HG02759 (cell line): Measurements from ENCODE around the gene TMEM145.
"Not testable (repeated sequence)": the region's sequence is repeated elsewhere in the genome, so short reads cannot be mapped to it uniquely, and the experiment has no call there.

Experiments used
- ATAC-seq: cut with Tn5 transposase; IDR thresholded peaks from one replicate; pipeline ENCODE4 v1.9.1; 2021; ENCODE audit warnings: mild to moderate bottlenecking, moderate library complexity; ENCODE audit not compliant: unreplicated experiment

Gene TMEM145

GRCh38 chr19:42312370-42312769 lies 739 bp upstream of the TMEM145 start:
- ATAC-seq = no peak

- no peak for ATAC-seq
Observed at GRCh38 chr19:42313840-42314755, 989 bp downstream of the TMEM145 start.

- ATAC-seq = no peak
Observed at GRCh38 chr19:42315024-42315423, 1.9 kb downstream of the TMEM145 start.

GRCh38 chr19:42316223-42317211 lies 3.4 kb downstream of the TMEM145 start:
- ATAC-seq = peak; percentile 69

- no peak for ATAC-seq
Observed at GRCh38 chr19:42317535-42317934, 4.4 kb downstream of the TMEM145 start.

GRCh38 chr19:42322305-42322704 lies 9.2 kb downstream of the TMEM145 start:
- no peak for ATAC-seq

GRCh38 chr19:42323473-42323851 lies 10.4 kb downstream of the TMEM145 start:
- no peak for ATAC-seq

GRCh38 chr19:42323852-42324654 lies 10.9 kb downstream of the TMEM145 start:
- ATAC-seq = no peak

GRCh38 chr19:42324655-42325307 lies 11.7 kb downstream of the TMEM145 start:
- no peak for ATAC-seq

- ATAC-seq = peak; percentile 96
Observed at GRCh38 chr19:42325308-42325895, 12.3 kb downstream of the TMEM145 start, which contains the start of gene MEGF8. Gene MEGF8, plus strand, starts transcription at chr19:42325635. Its CDS starts 609 bp downstream, at chr19:42326244.

- ATAC-seq = peak; percentile 10
Observed at GRCh38 chr19:42325896-42326771, 13.0 kb downstream of the TMEM145 start.

GRCh38 chr19:42326969-42327368 lies 13.9 kb downstream of the TMEM145 start:
- no peak for ATAC-seq

- no peak for ATAC-seq
Observed at GRCh38 chr19:42327381-42327780, 14.3 kb downstream of the TMEM145 start.

GRCh38 chr19:42328106-42328505 lies 15.0 kb downstream of the TMEM145 start:
- no peak for ATAC-seq

GRCh38 chr19:42328854-42329253 lies 15.7 kb downstream of the TMEM145 start:
- ATAC-seq = no peak

GRCh38 chr19:42330241-42330711 lies 17.2 kb downstream of the TMEM145 start:
- no peak for ATAC-seq

GRCh38 chr19:42331333-42331732 lies 18.2 kb downstream of the TMEM145 start:
- not testable (repeated sequence) for ATAC-seq

GRCh38 chr19:42332059-42332458 lies 18.9 kb downstream of the TMEM145 start:
- no peak for ATAC-seq

GRCh38 chr19:42333018-42333417 lies 19.9 kb downstream of the TMEM145 start:
- no peak for ATAC-seq
